ENCODE results near the gene SLC6A18.

The SLC6A18 gene

DNA sequence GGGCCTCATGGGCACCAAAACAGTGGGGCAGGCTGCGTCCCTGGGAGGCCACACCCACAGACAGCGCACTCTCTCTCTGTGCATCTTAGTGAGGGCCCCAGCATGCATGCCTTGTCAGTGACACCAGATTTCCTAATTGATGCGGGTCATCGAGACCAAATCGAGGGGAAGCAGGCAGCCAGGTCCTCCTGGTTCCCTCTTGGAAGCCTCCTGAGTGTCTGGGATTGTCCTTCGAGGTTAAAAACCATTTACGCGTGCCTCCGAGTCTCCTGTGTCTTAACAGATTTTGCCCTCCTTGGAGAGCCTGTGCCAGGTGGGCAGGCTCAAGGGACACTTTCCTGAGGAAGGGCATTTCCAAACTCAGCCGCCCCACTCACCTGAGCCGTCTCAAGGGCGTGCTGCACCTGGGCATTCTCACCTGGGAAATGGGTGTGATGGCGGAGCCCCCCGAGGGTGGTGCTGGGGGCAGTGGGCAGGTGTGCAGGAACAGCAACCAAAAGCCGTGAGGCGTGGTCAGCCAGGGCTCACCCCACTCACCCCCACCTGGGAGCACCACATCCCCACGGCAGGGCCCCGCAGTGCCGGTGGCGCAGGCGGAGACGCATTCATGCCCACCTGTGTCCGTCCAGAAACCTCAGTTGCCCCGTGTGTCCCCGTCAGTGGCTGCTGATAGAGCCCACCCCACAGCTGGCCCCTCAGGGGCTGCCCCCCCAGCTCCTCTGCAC, 21.1 kb upstream of the SLC6A18 start:
- no peak for DNase-seq

GRCh38 chr5:1204693-1205242, 20.4 kb upstream of the SLC6A18 start:
- no peak for DNase-seq

DNA sequence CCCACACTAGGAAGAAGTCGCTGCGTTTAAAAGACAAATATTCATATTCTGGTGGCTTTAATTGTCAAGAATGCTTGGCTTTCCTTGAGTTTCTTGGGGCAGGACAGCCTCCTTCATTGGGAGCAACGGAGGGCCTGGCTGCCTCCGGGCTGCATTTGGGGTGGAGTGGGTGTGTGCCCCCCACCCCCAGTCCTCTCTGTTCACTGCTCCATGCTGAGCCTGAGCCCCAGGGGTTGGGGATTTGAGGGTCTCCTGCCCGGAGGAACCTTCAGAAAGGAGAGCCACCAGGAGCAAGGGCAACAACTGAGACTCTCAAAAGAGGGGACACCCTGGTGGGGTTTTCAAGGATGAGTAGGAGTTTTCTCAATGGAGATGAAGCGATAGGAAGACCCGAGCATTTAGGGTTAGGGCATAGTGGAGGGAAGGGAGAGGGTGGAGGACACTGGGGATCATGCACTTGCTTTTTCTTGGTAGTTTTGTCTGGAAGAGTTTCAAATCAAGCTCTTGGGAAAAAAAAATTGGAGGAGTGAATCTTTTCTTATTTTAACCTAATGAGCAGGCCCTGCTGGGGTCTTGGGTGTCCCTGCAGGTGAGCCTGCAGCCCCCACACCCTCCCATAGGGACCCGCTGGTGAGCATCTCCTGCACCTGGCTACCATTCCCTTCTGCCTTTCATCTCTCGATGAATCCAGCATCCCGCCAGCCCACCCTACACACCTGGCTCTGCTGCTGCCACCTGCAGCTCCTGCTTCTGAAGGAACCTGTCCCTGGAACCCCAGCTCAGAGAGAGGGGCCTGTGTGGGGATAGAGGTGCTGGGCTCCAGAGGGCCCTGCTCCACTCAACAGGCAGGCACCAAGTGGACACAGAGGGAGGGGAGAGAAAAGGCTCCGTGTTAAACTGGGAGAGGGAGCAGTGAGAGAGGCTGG, 19.7 kb upstream of the SLC6A18 start:
- DNase-seq, result no peak

- no peak for DNase-seq
Observed at GRCh38 chr5:1206521-1207412, 18.4 kb upstream of the SLC6A18 start.

DNA sequence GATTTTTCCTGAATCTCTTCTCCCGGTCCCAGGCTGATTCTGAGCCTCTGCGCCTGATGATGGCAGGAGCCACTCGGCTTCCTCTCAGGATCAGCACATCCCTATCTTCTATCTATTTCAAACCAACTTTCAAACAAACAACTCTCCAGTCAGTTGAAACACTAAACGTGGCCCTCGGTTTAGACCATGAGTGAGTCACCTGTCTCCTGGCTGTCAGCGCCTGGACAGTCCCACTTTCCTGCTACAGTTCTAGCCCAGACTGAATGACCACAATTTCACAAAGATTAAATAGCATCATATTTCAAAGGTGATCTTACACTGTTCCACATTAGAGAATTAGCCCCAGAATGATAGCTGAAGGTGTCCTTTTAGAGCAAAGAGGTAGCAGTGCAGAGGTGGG, 17.6 kb upstream of the SLC6A18 start:
- no peak for DNase-seq

GRCh38 chr5:1208221-1208742, 16.9 kb upstream of the SLC6A18 start:
- DNase-seq, result no peak

DNA sequence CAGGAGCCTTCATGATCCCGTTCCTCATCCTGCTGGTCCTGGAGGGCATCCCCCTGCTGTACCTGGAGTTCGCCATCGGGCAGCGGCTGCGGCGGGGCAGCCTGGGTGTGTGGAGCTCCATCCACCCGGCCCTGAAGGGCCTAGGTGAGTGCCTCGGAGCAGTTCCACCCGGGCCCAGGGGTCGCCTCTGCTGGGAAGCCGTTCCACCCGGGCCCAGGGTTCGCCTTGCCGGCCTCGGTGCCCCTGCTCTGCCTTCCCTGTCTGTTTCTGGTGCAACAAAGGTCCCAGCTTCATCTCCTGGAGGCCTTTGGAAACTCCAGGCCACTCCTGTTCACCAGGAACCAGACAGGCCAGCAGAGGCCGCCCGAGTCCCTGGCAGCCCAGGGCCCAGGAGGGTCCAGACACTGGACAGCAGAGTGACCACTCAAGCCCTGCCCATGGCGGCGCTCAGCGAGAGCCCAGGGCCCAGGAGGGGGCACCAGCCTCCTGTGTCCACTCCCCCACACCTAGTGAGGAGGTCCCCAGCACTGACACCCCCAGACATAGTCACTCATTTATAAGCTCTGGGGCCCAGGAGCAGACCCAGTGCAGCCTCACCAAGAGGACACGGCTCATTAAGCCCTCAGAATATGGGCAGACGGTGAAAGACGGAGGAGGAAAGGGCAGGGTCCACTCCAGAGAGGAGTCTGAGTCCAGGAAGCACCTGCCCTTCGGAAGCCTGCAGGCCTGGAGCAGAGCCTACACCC, 16.3 kb upstream of the SLC6A18 start:
- no peak for DNase-seq

DNA sequence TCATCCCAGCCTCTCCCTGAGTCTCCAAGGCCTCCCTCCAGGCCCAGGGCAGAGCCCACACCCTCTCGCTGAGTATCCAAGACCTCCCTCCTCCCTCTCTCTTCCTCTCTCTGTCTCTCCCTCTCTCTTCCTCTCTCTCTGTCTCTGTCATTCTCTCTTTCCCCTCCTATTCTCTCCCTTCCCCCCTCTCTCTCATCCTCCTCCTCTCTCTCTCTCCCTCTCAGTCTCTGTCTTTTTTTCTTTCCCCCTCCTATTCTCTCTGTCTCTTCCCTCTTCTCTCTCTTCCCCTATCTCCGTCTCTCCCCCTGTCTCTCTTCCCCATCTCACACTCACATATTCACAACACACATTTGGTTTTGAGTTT, 15.7 kb upstream of the SLC6A18 start:
- no peak for DNase-seq

GRCh38 chr5:1209896-1210776, 15.0 kb upstream of the SLC6A18 start:
- DNase-seq, result no peak

DNA sequence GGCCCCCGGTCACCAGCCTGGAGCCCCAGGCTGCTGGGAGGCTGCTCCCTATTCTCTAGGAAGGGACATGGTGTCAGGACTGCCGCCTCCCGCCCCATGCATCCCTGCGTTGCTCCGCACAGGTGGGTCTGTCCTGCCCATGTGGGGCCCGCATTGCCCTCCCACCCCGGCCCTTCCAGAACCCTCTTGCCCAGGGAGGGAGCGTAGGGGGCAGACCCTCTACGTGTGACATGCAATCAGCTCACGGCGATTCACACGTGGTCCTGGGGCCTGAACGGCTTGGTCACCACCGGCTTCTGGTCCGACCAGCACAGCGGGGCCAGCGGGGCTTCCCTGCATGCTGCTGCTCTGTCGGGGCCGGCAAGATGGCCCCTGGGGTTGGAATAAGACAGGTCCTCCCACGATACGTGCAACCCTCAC, 14.3 kb upstream of the SLC6A18 start:
- DNase-seq, result no peak

DNA sequence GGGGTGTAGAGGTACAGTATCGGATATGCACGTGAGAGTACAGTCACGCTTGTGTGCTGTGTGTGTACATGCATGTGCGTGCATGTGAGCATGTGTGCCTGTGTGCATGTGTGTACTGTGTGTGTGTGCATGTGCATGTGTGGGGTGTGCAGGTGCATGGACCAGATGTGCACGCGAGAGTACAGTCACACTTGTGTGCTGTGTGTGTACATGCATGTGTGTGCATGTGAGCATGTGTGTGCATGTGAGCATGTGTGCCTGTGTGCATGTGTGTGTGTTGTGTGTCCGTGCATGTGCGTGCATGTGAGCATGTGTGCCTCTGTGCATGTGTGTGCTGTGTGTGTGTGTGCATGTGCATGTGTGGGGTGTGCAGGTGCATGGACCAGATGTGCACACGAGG, 13.5 kb upstream of the SLC6A18 start:
- no peak for DNase-seq

DNA sequence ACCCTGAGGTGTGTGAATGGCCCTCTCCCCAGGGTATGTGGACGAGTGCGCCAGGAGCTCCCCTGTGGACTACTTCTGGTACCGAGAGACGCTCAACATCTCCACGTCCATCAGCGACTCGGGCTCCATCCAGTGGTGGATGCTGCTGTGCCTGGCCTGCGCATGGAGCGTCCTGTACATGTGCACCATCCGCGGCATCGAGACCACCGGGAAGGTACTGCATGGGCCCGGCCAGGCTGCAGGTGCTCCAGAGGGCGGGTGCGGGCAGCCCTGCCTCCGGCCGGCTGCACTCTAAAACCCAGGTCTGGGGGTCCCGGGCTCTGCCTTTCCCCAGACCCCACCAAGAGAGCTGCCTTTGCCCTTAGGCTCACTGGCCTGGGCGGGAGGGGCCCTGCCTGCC, 12.9 kb upstream of the SLC6A18 start:
- no peak for DNase-seq

DNA sequence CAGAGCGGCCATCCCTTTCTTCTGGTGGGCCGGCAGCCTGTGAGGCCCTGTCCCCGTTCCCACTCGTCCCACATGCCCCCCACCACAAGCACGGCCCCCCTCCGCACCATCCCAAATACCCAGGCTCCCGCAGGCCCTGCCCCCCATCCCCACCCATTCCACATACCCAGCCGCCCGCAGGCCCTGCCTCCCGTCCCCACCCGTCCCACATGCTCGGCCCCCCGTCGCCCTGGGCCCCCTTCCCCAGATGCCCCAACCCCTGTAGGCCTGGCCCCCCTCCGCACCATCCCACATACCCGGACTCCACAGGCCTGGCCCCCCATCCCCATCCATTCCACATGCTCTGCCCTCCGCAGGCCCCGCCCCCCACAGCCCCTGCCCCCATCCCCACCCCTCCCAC, 12.3 kb upstream of the SLC6A18 start:
- DNase-seq, result no peak

DNA sequence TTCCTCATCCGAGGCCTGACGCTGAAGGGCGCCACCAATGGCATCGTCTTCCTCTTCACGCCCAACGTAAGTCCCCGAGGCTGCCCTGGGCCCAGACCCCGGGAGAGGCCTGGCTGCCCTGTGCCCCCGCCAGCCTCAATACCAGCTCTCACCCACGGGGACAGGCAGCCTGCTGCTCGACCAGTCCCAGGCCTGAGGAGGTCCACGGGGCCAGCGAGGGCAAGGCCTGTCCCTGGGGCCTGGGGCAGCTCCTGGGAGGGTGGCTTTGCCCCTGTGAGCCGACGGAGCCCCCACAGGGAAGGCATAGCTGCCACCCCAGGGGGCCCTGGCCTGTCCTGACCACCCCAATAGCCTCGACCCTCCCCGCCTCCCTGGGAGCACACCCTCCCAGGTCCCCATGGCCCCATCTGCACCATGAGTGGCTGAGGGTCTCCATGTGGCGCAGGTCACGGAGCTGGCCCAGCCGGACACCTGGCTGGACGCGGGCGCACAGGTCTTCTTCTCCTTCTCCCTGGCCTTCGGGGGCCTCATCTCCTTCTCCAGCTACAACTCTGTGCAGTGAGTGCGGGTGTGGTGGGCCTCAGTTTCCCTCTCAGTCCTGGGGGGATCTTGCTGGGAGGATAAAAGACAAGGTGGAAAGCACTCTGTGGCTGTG, 11.5 kb upstream of the SLC6A18 start:
- DNase-seq, result no peak

DNA sequence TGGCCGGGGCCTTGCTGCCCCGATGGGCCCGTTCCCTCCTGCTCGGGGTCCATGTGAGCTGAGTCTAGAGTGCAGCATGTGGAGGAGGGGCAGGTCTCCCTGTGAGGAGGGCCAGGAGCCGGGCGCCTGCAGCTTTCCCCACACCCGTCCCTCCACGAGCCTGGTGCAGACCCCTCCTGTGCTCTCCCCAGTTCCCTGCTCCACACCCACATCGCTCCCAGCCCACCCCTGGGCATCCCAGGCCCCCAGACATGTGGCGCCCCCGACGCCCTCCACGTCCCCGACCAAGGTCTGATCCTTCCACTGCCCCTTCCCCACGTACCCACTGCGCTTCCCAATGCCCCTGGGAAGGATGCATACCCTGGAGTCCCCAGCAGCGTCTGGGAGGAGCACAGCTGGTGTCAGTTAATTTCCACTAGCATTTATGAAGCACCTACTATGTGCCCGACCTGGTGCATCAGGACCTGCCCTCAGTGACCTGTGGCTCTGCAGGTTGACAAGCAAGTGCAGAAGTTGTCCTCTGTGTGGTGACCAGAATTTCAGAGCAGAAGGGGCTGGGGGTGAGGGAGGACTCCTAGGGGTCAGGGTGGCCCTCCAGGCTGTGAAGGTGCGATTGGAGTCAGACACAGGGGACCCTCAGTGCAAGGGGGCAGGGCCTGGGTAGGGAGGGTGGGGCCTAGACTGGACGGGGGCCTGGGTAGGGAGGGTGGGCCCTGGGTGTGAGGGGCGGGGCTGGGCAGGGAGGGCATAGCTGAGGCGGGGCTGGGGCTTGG, 10.8 kb upstream of the SLC6A18 start:
- DNase-seq, result no peak

DNA sequence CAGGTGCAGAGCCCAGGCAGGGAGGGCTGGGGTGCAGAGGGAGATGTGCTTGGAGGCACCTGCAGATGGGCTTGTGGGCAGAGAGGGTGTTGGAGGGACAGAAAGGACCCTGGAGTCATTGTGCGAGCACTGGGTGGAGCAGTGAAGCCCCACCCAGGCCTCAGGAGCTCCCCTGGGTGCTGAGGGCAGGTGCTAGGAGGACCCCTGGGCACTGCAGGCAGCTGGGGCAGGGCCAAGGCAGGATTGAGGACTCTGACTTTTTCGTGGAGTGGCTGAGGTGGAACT, 10.3 kb upstream of the SLC6A18 start:
- DNase-seq, result no peak

DNA sequence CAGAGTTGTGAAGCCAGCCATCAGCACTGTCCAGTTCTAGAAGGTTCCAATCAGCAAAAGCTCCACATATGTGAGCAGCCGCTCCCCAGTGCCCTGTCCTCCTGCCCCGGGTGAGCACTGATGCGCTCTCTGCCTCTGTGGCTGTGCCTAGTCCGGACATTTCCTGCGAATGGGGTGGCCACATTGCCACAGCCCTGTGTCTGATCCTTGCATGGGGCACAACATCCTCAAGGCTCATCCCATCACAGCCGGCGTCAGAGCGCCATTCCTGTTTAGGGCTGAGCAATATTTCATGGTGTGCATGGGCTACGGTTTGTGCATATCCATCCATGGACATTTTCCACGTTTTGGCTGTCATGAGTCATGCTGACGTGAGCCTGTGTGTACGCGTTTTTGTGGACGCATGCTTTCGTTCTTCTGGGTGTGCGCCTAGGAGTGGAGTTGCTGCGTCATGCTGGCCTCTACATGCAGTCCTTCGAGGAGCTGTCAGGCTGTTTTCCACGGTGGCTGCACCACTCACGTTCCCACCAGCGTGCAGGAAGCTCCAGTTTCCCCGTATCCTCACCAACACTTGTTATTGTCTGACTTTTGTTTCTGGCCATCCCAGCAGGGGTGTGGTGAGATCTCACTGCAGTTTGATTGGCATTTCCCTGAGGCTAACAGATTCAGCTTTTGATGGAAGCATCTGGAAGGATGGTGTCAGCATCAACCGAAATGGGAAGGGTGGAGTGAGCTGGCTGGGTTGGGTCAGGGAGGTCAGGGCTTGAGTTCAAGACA, 9.7 kb upstream of the SLC6A18 start:
- no peak for DNase-seq

- no peak for DNase-seq
Observed at GRCh38 chr5:1216211-1216917, 8.8 kb upstream of the SLC6A18 start.

All from CD4-positive, alpha-beta T cell treated with Interleukin-15 for 1 hour (primary cell).